SKM-1 (cell line): ENCODE data around the gene LRRC26.

Source experiments
- DNase-seq: peaks from one replicate; lab custom pipeline; 2025; ENCODE audit not compliant: unreplicated experiment; lab: John Stamatoyannopoulos, UW

Gene LRRC26

DNA sequence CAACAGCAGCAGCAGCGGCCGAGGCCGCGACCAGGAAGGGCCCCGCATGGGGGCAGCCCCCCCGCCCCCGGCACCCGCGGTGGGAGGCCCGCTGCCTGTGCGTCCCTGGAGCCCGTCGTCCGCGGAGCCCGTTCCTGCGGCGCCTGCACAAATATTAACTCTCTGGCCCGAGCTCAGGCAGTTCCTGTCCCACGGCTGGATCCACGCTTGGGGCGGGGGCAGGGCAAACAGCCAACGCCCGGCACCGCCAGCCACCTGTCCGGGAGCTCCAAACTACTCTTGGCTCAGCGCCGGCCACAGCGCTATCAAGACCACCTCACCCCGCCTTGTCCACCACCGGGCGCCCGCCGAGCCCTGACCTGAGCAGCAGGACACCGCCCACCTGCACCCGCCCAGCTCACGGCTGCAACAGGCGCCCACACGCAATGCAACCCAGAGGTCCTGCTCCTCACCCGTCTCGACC, at the start of gene LRRC26:
LRRC26 (minus strand) TSS at position 156 of the 463 bp plus-strand sequence; CDS start at position 48, 108 bp downstream.
- DNase-seq: no peak

DNA sequence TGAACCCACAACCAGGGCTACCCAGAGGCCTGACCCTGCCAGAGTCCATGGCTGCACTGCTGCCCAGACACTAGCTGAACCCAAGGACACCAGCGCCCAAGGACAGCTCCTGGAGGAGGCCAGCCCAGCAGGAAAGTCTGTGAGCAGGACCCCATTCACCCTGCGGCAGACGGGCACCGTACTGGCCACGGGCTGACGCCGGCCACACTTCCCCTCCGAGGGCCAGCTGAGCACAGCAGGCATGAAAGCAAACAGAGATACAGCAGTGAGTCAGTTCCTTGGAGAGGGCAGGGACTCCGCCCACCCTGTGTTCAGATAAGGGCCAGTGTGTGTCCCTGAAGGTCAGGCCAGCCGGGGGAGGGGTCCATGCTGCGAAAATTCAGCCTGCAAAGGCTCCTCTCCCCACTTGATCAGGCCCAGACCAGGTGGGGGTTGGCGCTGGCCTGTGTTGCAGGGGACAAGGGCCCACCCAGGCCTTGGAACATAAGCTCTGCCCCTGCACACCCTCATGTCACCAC, 49.0 kb upstream of the LRRC26 start:
- DNase-seq: no peak

GRCh38 chr9:137218212-137218753, 48.4 kb upstream of the LRRC26 start:
- no peak for DNase-seq

DNA sequence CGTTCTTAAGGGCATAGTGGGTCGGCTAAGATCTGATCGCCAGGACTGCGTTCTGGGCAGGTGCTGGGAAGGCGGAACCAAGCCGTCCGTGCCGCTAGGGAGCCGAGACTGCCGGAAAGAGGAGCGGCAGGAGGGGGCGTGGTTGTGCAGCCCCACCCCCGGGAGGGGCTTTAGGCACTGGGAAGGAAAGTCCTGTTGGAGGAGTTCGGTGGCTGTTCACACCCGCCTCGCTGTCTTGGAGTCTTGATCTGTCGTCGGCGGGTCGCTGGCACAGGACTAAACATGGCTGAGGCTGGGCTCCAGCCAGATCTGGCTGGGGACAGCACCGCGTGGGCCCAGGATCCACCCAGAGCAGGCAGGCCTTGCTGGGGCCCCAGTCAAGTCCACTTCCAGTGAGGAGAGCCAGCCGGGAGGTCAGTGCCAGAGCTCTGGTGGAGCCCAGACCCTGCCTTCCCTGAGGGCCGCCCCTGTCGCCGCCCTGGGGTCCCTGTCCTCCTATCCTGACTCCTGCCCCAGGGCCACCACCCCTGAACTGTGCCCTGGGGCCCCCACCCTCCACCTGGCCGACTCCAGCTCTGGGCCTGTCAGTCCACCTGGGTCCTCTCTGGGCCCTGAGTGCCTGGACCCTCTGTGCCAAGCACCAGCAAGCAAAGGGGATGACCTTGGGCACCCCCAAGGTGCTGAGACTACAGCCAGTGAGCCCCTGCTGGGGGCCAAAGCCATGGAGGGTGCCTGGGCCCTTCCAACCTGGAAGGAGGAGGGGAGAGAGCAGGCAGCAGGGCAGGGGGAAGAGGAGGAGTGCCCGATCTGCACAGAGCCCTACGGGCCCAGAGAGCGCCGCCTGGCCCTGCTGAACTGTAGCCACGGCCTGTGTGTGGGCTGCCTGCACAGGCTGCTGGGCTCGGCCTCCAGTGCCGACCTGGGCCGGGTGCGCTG, 47.7 kb upstream of the LRRC26 start:
- no peak for DNase-seq

DNA sequence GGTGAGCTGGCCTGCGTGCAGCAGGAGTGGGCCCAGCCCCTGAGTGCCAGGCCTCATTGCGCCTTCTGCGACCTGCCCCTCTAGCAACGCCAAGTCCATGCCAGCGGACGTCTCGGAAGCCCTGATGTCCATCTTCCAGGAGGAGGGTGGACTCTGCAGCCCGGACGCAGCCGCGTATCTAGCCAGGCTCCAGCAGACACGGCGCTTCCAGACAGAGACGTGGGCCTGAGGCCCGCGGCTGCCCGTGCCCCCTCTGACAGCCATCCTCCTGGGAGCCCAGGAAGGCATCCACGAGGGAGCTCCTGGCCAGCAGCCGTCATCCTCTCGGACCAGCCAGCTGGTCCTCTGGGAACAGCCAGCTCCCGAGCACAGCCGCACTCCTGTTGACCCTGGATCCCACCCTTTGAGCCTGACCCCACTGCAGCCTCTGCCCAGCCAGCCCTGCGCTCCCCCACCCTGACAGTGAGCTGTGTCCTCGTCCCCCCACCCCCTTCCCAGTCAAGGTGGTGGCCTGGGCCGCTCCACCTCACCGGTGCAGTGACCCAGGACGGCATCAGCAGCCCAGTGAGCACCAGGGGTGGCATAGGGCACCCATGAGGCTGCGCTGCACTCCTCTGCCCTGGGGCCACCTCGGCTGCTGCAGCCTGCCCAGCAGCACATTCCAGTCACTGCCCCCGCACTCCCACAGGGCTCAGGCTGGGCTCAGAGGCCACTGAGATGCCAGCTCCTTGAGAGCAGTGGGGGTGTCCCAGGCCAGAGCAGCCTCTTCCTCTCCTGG, 46.5 kb upstream of the LRRC26 start:
- DNase-seq: no peak

DNA sequence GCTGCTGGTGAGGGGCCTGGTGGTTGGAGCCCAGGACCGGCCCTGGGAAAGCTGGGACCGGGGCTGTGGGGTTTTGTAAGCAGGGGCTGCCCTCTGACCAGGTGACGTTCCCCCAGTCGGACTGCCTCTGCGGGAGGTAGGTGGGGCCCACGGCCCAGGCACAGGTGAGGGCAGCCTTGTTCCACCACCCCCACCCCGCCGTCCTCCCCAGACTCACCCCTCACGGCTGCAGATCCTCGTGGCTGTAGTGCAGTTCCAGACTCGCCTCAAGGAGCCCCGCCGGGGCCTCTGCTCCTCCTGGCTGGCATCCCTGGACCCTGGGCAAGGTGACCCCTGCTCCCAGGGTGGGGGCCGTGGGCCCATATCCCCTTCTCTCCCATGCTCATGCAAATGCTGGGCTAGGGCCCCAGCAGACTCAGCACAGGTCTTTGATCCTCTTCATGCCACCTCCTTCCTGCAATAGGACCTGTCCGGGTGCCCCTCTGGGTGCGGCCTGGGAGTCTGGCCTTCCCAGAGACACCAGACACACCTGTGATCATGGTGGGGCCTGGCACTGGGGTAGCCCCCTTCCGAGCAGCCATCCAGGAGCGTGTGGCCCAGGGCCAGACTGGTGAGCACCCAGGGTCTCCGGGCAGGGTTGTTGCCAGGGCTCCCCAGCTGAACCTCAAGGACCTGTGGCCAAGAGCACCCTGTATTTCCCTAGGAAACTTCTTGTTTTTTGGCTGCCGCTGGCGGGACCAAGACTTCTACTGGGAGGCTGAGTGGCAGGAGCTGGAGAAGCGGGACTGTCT, 45.5 kb upstream of the LRRC26 start:
- no peak for DNase-seq

GRCh38 chr9:137214620-137215019, 44.8 kb upstream of the LRRC26 start:
- DNase-seq: no peak

DNA sequence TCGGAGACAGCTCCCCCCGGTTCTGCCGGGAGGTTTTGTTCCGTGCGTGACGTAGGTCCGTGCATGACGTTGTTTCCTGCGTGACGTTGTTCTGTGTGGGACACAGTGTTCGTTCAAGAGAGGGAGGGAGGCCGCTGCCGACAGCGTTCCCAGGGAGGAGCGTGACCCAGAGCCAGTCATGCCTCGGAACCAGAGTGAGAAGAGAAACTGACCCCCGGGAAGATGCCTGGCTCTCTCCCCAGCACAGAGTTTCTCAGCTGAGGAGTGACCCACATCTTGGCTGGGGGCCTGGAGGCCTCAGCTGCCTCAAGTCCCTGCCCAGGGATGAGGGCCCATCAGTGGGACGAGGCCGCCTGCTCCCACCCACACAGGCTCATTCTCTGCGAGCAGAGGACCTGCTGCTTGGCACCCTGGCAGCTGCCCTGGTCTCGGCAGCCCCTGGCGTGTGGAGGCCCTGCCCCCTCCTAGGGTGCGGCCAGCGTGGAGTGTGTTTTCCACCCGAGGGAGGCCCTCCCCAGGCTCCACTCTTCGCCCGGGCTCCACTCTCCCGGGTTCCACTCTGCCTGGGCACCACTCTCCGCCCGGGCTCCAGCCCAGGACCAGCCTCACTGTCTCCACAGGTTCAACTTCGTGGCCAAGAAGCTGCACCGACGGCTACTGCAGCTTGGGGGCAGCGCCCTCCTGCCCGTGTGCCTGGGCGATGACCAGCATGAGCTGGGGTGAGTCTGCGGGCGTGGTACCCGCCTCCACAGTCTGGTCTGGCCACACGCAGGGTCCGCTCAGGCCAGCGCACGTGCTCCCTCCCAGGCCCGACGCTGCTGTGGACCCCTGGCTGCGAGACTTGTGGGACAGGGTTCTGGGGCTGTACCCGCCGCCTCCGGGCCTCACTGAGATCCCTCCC, 43.6 kb upstream of the LRRC26 start:
- no peak for DNase-seq

DNA sequence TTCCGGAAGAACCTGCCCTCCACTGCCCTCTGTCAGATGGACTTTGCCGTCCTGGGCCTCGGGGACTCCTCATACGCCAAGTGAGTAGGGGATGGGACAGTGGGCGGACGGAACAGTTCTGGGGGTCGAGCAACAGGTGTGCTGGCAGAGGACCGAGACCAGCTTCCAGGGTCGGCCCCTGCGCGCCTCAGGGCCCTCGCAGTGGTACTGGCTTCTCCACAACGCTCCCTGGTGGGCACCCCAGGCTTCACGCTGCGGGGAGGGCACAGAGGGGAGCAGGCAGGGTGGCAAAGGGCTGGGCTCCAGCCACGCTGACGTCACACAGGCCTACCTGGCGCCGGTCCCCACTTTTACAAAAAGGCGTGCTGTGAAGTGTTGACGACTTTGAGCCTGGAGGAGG, 42.7 kb upstream of the LRRC26 start:
- DNase-seq: no peak

DNA sequence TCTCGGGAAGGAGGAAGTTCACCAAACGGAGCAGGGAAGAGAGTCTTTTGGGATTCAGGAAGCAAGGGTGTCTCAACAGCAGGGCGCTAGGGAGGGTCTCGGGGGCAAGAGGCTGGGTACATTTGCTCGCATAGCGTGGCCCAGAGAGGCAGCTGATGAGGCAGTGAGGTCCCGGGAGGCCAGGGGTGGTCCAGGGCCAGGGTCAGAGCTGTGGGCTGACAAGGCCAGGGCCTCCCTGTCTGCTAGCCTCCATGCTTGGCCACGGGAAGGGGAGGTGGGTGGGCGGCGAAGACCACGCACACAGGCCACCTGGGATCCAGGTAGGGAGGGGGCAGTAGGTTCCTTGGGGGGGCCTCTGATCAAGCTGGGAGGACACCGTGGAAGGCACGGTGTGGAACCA, 41.7 kb upstream of the LRRC26 start:
- no peak for DNase-seq

DNA sequence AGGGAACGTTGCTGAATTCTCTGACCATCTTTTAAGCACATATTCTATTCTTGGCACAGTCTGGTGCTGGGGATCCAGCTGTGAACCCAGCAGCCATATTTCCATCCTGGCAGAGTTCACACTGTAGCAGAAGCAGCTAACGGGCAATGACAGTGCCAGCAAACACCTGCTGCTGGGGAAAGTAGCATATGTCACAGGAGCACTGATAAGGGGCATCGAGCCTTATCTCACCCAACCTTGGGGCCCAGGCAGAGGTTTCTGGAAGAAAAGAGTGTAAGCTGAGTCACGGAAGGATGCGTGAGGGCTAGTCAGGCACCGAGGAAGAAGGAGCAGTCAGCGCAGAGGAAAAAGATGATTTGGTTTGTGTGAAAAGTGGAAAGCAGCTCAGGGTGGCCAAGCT, 36.8 kb upstream of the LRRC26 start:
- DNase-seq: no peak

DNA sequence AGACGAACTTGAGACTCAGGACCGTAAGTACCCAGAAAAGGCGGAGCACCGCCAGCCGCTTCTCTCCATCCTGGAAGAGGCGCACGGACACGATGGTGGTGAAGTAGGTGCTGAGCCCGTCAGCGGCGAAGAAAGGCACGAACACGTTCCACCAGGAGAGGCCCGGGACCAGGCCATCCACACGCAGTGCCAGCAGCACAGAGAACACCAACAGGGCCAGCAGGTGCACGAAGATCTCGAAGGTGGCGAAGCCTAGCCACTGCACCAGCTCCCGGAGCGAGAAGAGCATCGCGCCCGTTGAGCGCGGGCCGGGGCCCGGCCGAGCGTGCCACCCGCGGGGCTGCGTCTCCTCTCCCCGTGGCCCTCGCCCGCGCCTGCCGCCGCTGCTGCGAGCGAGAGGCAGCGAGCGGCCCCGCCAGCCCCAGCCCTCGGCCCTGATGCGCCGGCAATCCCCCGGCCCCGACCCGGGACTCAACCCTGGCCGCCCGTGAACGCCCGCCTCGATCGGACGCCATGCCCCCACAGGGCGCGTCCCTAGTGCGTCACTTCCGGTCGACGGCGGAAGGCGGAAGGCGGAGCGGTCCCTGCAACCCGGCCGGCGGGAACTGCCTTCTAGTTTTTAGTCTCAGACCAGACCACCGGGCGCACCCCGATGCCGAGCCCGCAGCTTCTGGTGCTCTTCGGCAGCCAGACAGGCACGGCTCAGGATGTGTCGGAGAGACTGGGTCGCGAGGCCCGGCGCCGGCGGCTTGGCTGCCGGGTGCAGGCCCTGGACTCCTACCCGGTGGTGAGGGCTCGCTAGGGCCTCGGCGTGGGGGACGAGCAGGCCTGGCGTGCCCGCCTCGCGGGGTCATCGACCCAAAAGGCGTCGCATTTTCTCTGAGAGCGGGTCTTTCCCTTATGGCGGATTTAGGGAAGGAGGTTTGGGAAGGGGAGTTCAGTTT, 35.5 kb upstream of the LRRC26 start, which contains the start of the genes NDOR1 and TMEM203:
NDOR1 (plus strand) TSS at position 575 of the 944 bp plus-strand sequence; CDS start at position 653, 78 bp downstream.
TMEM203 (minus strand) TSS at position 523 of the 944 bp plus-strand sequence; CDS start at position 289, 234 bp downstream.
- DNase-seq: peak; percentile 42

GRCh38 chr9:137204731-137205125, 34.9 kb upstream of the LRRC26 start:
- DNase-seq: no peak

- DNase-seq: no peak
Measured at GRCh38 chr9:137202966-137203365, 33.1 kb upstream of the LRRC26 start.

- DNase-seq: no peak
Measured at GRCh38 chr9:137201205-137201868, 31.5 kb upstream of the LRRC26 start.

- peak; percentile 99 for DNase-seq
Measured at GRCh38 chr9:137200311-137201204, 30.7 kb upstream of the LRRC26 start, which contains the start of gene TPRN. Gene TPRN (minus strand): TSS chr9:137200741. CDS start chr9:137200711, 30 bp downstream.
